Activated T-helper 1 cell treated with anti-CD3 and anti-CD28 coated beads, Interleukin-2, amount 50 U/mL, for 16 hours (primary cell): Measurements from ENCODE around the gene TSPYL1.
A peak's percentile ranks its signal among the peaks of the same experiment; 100 is the strongest.

Source experiments
- DNase-seq, 2 donors: peaks; one replicate each; pipeline ENCODE4 v3.0.0-alpha.2; 2020; ENCODE audit warnings: low read depth in 1 of 2, low spot score in 1 of 2

The TSPYL1 gene

DNA sequence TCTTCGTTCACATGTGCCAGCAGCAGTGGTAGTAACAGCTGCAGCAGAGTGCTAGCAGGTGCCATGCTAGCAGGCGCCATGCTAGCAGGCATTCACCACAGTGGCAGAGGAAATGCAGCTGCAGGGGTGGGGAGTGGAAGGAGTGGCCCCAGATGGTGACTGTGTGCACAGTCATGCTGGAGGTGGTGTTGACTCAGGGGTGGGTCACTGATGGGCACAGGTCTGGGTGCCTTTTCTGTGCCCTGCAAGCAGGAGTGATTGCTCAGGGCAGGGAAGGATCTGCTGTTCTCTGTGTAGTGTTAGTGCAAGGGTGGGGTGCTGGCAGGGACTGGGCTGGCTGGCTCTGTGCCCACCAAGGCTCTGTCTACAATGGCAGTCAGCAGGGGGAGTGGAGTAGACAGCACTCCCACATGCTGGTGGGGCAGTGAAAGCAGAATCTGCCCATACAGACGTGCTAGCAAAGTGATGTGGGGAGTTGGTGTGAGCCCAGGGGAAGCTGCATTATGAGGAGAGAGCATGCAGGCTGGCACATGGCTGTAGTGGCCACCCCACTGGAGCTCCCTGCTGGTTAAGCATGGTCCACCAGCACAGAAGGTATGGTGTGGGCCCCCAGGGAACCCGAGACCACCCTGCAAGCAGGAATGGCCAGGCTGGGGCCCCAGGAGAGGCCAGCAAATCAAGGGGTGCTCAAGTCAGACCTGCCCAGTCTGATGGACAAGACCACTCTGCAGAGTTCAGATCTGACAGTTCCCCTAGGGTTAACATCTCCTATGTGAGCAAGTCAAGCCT is 14.5 kb downstream of the TSPYL1 start:
- no peak for DNase-seq

DNA sequence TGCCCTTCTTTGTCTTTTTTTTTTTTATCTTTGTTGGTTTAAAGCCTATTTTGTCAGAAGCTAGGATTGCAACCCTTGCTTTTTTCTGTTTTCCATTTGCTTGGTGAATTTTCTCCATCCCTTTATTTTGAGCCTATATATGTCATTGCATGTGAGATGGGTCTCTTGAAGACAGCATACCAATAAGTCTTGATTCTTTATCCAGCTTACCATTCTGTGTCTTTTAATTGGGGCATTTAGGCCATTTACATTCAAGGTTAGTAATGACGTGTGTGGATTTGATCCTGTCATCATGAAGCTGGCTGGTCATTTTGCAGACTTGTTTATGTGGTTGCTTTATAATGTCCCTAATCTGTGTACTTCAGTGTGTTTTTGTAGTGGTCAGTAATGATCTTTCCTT is 16.4 kb downstream of the TSPYL1 start:
- DNase-seq = no peak

DNA sequence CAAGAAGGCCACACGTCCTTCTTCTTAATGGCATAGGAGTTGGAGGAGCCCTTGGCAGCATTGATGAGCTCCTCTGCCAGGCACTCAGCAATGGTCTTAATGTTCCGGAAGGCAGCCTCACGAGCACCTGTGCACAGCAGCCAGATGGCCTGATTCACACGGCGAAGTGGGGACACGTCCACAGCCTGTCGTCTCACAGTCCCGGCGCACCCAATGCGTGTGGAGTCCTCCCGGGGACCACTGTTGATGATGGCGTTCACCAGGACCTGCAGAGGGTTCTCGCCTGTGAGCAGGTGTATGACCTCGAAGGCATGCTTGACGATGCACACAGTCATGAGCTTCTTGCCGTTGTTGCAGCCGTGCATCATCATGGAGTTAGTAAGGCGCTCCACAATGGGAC is 21.2 kb downstream of the TSPYL1 start:
- no peak for DNase-seq

DNA sequence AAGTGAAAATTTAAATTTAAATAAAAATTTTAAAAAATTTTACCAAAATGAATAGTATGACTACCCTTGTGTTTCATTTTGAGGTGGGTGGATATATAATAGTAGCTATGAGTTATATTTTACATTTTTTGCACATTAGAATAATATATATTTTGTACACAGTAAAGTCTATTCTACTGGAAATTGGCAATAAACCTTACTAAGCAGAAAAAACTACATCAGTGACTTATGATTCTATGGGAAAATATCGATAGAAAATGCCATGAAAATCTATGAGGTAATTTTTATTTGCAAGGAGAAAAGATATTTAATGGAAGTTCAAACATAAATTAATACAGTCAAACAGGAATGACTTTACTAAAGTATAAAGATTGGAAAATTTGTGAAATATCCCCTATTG is 23.0 kb downstream of the TSPYL1 start:
- no peak for DNase-seq

DNA sequence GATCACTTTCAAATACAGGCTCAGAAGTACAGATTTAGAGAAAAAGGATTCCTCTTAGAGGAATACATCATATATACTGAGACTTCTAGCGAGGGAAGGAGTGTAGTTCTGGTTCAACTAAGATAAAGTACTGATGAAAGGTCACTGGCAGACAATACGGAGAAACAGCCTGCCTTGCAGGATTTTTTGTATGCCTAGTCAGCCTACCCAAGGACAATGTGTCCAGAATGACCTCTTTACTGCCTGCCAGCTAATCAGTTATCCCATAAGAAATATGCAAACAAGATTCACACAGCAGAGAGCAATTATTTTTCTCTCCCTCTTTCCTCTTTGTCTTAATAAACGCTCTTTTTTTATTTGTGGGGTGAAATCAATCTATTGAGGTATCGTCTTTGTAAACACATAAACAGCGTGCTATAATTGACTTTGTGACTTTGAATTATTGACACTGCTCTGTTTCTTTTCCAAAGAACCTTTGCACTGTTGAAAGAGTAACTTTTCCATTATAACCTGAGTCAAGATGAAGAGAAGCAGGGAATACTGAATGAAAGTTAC is 24.4 kb downstream of the TSPYL1 start:
- DNase-seq = no peak

DNA sequence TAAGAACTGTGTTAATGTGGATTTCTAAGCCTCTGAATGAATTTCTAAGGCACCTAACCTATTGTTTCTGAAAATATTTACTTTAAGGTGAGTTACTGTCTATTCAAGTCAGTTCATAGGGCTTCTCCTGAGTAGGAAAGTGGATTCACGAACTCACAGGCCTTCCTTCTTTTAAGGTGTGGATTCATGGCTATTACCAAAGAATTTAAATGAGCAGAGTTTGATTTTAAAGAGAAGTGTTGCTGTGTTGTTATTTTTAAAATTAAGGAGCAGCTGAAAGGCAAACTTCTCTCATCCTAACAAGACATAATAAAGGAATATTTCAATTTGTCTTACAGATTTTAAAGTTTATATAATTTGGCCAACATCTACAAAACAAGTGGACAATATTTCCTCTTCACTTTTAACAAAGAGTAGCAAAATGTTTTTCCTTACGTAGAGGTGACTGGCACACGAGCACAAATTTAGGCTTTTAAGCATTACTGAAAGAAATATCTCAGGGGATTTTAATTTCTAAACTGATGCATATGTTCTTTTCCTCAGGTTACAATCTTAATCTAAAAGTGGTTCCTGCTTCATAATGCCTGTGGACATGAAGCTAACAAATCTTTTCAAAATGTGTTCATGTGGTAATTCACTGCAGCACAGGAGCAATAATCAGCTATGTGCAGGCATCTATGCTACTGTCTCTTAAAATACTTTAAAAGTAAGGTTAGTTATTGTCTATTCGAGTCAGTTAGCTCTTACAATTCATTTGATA is 25.3 kb downstream of the TSPYL1 start:
- DNase-seq = no peak

DNA sequence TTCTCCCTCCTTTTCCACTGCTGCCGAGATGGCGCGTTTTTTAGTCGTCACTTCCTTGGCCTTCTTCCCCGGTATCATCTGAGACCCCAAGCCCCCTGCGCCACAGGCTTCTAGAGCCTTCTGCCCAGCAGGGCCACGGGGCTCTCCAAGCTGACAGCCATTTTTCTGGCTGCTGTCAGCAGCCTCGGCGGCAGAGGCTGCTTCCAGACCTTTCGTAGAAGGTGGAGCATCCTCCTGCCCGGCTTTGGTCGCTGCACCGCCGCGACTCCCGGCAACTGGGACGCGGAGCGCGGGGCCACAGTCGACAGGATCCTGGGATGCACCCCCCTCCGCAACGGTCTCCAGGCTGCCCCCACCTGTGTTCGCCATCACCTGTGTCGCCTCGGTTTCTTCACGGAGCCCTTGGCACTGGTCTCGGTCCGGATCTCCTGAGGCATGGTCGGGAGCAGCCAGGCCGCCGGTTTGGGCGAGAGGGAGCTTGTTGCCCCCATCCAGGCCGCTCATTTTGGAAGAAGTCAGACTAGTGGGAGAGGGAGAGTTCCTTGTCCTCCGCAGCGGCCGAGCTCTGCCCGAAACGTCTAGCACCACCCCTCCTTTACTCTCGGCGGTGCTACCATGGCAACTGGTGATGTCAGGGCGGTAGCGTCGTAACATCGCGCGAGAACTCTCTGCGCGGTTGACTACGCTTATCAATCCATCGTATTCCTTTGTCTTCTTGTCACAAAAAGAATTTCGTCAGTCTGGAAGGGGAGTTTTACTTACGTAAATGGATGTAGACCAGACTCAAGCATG is 26.0 kb downstream of the TSPYL1 start, which contains the start of gene TSPYL4:
TSPYL4 (minus strand) TSS at position 571 of the 792 bp plus-strand sequence; CDS start at position 504, 67 bp downstream.
- DNase-seq = peak; percentile 77 to 83

DNA sequence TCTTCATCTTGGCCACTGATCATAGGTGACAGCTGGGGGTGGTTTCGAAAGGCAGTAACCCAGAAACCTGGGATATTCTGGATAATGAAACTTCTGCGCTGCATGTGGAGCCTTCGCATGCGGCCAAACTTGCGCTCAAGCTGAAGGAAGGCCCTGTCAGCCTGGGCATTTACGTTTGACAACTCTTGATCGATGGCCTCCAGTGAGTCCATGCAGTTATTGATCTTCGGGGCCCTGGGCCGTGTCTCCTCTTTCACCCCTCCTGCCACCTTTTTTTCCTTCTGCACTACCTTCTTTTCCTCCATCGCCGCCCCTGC is 26.6 kb downstream of the TSPYL1 start:
- no peak for DNase-seq

DNA sequence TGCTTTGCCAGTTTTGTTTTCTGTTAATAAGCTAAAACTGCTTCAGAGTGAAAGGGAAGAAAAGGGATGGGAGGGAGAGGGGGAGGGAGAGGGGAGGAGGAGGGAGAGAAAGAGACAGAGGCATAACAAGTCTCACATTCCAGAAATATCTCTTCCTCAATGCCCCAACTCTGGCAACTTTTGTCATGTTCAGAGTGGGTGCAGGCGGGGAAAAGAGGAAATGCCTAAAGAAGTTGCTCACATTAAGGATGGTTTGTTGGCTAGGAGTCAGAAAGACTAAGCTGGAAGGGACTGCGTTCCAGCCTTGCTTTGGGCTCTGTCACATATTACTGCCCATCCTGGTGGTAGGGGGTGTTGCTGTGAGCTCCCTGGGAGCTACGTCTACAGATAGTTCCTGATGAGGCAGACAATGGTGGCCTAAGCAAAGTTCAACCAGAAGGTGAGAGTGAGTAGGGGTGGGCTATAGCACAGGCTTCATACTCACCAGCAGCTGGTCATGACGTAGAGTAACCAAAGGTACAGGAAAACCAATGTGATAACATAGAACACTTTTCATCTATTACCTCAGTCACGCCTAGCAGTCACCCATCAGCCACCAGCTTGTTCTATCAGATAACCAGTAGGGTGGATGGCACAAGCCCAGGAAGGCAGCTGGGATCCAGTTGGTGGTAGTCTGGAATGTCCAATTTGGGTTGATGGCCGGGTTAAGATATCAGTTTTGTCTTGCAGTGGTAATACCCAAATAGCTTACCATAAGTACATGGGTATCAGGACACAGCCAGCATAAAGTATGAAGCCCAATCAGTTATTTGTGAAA is 28.0 kb downstream of the TSPYL1 start:
- no peak for DNase-seq

DNA sequence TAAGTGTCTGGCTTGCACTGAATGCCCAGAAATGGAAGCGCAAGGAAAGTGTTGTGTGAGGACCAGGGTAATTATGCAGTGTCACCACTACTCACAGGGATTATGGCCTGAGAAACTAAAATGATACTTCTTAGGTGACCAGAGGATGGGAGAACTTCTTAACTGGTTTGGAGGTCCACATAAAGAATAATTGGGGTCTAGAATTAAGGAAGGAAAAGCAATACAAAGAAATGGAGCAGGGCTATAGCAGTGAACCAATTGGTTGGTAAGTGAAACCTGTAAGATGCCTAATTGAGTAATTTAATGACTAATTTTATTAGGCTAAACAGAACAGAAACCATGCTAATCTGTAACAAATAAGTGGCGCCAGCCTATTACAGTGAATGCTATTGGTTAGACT is 31.2 kb downstream of the TSPYL1 start:
- no peak for DNase-seq

DNA sequence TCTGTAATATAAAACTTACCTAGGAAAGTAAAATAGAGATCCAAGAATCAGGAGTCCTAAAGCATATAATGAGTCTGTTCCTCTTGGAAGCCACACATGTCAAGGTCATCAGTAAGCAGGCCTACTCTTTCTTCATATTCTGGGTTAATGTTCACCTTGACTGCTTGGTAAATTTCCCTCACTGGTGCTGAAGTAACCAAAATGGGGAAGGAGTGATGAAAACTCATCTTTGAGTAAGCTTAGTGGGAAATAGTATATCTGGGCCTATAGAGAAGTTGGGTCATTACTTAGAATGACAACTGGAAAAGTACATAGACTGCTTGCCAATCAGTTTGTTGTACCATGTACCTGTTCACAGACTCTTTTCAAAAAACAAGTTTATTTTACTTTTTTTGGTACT is 32.4 kb downstream of the TSPYL1 start:
- no peak for DNase-seq

DNA sequence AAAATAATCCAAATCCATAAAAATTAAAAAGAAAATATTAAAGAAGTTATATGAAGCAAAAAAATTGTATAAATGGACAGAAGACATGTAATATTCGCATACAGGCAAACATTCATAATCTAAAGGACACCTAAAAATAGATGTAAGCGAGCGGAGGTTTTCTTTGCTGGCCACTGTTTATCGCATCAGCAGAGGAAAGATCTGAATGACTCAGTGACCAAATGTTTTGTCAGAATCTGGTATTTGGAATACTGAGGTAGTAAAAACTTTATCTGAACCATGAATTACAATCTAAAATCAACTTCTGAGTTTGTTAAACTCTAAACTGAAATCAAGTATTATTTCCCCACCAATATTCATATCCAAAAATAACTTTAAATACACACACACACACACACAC is 33.6 kb downstream of the TSPYL1 start:
- no peak for DNase-seq

DNA sequence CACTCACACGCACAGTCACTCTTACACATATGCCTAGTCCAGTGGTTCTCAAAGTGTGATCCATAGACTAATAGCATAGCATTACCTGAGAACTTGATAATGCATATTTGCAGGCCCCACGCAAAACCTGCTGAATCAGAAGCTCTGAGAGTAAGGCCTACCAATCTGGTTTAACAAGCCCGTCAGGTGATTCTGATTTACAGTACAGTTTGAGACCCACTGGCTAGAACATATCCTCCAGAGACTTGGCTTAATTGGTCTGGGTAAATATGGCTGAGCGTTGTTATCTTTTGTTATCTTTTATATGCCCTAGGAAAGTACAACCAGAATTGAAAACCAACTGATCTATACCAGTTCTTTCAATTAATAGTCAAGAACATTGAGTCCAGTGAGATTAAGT is 35.4 kb downstream of the TSPYL1 start:
- no peak for DNase-seq

DNA sequence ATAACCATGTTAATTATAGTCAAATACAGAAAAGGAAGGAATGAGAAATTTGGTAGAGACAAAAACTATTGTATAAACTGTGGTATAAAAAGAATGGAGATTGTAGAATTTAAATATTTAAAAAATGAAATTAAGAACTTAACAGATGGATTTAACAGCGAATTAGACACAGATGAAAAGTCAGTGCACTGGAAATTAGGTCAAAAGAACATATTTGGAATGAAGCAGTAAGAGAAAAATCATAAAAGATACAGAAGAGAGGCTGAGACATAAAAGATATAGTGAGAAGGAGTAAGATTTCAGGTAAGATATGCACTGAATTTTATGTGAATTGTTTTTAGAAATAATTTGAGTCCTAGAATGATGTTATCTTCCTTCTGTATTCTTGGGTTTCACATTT is 39.9 kb downstream of the TSPYL1 start:
- DNase-seq = no peak

DNA sequence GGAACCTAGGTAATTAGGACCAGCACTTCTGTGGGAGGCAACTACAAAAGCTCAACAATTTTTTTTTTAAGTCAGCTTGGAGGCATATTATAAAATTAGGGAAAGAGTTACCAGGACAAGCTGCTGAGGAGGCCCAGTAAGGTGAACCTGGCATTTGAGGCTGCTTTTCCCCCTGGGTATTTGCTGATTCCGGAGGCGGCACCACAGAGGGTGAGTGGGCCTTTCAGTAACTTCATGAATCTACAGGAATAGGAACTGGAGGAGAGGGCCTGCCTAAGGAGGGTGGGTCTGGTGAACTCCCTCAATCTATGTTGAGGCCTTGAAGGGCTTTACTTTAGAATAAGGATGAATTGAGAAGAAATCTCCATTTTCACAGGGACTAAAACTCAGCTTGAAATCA is 40.5 kb downstream of the TSPYL1 start:
- DNase-seq = no peak

DNA sequence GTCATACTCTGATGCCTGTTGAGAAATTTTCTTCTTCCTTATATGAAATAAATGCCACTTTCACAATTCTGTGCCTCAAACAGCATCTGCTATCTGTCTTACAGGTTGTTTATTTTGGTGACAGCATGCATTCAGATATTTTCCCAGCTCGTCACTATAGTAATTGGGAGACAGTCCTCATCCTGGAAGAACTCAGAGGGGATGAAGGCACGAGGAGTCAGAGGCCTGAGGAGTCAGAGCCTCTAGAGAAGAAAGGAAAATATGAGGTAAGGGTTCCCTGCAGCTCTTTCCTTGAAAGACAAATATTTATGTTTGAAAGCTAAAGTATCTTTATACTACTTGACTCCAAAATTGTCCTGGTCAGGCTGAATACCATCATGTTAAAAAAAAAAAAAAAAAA is 41.6 kb downstream of the TSPYL1 start:
- no peak for DNase-seq

DNA sequence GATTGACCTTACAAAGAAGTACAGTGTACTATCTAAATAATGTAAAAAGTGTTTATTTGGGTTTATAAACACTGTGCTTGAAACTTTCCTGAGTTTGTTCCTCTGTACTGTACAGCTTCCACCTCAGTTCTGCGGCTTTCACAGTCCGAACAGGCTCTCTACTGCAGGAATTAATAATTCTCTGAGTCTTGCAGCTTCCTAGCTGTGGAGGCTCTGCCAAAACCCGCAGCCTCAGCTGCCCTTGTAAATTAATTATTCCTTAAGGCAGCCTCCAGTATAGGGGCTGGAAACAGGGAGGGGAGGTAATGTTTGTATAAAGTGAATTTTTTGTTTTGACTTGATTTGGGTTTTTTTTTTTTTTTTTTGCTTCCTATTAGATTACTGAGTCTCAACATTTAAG is 45.0 kb downstream of the TSPYL1 start:
- DNase-seq = no peak

DNA sequence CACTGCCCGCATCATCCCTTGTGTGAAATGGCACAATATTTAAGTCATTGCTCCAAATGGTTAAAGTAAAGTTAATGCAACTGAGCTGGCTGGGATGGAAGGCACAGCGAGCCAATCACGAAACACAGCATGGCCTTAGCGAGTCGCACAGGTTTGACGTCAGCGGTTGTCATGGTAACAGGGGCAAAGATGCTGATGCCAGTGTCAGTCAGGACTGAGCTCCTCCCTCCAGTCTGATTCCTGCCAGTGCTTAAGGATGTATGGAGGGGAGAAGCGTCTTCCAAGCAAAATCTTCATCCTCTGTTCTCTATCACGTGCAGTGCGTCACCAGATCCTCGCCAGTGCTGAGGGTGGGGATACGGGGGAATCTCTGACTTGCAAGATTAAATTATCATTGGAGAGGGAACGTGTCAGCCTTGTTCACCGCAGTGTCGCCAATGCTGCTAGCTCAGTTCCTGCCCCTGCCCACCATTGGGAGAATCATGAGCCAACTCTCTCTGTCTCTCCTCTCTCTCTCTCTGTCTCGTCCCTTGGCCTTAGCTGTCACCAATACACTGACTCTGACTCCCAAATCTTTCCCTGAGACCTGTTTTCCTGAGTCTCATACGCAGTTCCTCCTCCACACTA is 50.3 kb downstream of the TSPYL1 start:
- DNase-seq = no peak
